Neutrophil (primary cell): ENCODE measurements around the gene LHFPL5.
A peak's percentile ranks its signal among the peaks of the same experiment; 100 is the strongest.

Experiments used
- H3K27ac ChIP-seq: fragments of 200-600 bp; sonication (generic); 2 replicates; pipeline ENCODE4 v1.5.1; 2016; ENCODE audit warnings: mild to moderate bottlenecking, moderate library complexity
- H3K27me3 ChIP-seq: fragments of 200-600 bp; sonication (generic); 2 replicates; pipeline ENCODE4 v1.6.0; 2016; ENCODE audit warnings: mild to moderate bottlenecking
- H3K36me3 ChIP-seq: fragments of 200-600 bp; sonication (generic); 2 replicates; pipeline ENCODE4 v1.5.1; 2017
- H3K4me1 ChIP-seq, 2 experiments: fragments of 200-600 bp in 1 of 2; sonication (generic) in 1 of 2; 1 replicate in 1 of 2; 2 replicates in 1 of 2; pipeline versions ENCODE4 v1.5.1 to v1.6.1; 2013 to 2016; ENCODE audit warnings: low read depth in 1 of 2, low read length in 1 of 2, mild to moderate bottlenecking in 1 of 2, moderate library complexity in 1 of 2; ENCODE audit not compliant: control insufficient read depth in 1 of 2, insufficient read depth in 1 of 2
- H3K4me3 ChIP-seq, 2 experiments: fragments of 200-600 bp in 1 of 2; sonication (generic) in 1 of 2; 1 replicate in 1 of 2; 2 replicates in 1 of 2; pipeline ENCODE4 v1.5.1; 2013 to 2016; ENCODE audit warnings: low read depth in 1 of 2, low read length in 1 of 2, mild to moderate bottlenecking in 1 of 2, moderate library complexity in 1 of 2
- H3K9me3 ChIP-seq: fragments of 200-600 bp; sonication (generic); 2 replicates; pipeline ENCODE4 v1.5.1; 2016
- TF ChIP-seq, protein P1 (sequence below): fragments of 200-600 bp; sonication (generic); IDR thresholded peaks from 2 replicates; pipeline ENCODE4 v1.5.1; 2016; ENCODE audit warnings: antibody characterized with exemption

LHFPL5 gene

DNA sequence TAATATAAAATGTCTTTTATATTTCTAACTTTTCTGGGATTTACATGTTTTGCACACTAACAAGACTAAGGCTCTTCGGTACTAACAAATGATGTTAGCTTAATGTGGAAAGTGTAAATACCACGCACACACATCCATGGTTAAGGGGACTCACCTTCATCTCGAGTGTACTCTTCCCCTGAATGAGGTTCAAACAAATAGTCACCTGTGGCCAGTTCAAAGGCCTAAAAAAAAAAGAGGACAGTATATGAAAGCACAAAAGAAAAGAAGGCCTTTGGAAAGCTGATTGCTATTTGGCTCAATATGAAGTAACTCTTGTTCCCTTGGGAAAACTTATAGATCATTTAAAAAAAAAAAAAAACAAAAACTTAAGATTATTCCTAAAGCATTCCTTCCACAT lies 37.2 kb downstream of the LHFPL5 start:
- peaks cover 81% of the 10 kb centered on the region for H3K36me3 ChIP-seq
- H3K9me3 ChIP-seq, result no peaks in the 10 kb centered on the region
- no peak overlapping the region for H3K4me3 ChIP-seq
- H3K27me3 ChIP-seq, result no peaks in the 10 kb centered on the region
- H3K4me1 ChIP-seq, result peaks cover 11 to 14% of the 10 kb centered on the region in 2 experiments
- TF ChIP-seq, protein P1, sequence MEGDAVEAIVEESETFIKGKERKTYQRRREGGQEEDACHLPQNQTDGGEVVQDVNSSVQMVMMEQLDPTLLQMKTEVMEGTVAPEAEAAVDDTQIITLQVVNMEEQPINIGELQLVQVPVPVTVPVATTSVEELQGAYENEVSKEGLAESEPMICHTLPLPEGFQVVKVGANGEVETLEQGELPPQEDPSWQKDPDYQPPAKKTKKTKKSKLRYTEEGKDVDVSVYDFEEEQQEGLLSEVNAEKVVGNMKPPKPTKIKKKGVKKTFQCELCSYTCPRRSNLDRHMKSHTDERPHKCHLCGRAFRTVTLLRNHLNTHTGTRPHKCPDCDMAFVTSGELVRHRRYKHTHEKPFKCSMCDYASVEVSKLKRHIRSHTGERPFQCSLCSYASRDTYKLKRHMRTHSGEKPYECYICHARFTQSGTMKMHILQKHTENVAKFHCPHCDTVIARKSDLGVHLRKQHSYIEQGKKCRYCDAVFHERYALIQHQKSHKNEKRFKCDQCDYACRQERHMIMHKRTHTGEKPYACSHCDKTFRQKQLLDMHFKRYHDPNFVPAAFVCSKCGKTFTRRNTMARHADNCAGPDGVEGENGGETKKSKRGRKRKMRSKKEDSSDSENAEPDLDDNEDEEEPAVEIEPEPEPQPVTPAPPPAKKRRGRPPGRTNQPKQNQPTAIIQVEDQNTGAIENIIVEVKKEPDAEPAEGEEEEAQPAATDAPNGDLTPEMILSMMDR, result no peak
- no peak overlapping the region for H3K27ac ChIP-seq

DNA sequence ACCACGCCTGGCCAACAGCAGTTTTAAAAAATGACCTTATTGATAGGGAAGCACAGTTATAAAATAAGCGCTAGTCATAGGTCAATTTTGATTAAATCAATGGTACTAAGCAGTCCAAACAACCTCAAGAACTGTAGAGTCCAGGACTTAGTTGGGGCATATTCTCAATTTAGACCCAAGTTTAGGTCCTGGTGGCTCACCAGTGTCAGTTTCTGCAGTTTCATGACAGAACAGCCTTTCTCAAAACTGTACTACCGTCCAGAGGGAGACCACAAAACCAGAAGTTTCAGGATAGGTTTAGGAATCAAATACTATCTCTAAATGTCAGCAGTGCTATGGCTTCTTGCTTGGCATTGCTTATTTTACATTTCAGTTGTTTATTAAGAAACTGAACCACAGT lies 39.1 kb downstream of the LHFPL5 start:
- TF ChIP-seq, protein P1, result no peak
- Histone ChIP-seq H3K36me3 (peaks cover 71% of the 10 kb centered on the region), H3K4me1 (peaks cover 20 to 24% of the 10 kb centered on the region in 2 experiments), H3K4me3 (no peak overlapping the region), H3K27ac (peak overlapping the region; percentile 58), H3K9me3 (no peaks in the 10 kb centered on the region), H3K27me3 (no peaks in the 10 kb centered on the region)

DNA sequence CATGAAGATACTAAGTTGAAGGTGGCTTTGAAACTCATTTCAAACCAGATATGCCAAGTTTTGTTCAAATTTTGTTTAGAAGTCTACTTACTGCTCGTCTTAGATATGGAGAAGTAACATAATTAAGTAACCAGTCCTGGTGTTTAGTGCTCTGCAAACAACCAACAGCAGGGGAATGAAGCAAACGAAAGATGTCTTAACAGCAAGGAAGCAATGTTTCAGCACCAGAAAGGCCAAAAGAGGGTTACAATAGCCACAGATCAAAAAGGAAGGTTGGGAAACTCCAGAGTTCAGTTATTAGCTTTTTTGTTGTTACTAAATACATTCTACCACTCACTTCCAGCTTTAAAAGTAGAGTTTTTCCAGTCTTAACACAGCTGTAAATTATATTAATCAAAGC lies 45.1 kb downstream of the LHFPL5 start:
- peak overlapping the region; percentile 84 for H3K27ac ChIP-seq
- H3K27me3 ChIP-seq, result no peaks in the 10 kb centered on the region
- peaks cover 68 to 70% of the 10 kb centered on the region in 2 experiments for H3K4me1 ChIP-seq
- peak overlapping the region; percentile 27 to 45 for H3K4me3 ChIP-seq
- H3K9me3 ChIP-seq, result no peaks in the 10 kb centered on the region
- peaks cover 56% of the 10 kb centered on the region for H3K36me3 ChIP-seq
- TF ChIP-seq, protein P1, result no peak

DNA sequence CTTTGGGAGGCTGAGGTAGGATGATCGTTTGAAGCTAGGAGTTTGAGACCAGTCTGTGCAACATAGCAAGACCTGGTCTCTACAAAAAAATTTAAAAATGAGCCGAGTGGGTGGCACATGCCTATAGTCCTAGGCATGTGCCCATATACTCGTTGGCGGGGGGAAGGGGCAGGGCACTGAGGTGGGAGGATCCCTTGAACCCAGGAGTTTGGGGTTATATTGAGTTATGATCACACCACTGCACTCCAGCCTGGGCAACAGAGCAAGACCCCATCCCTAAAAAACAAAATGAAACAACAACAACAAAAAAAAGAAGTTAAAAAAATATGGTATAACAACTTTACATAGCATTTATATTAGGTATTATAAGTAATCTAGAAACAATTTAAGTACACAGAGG lies 47.8 kb downstream of the LHFPL5 start:
- H3K4me3 ChIP-seq, result no peak overlapping the region
- H3K36me3 ChIP-seq, result peaks cover 64% of the 10 kb centered on the region
- peak overlapping the region; percentile 84 for H3K27ac ChIP-seq
- no peaks in the 10 kb centered on the region for H3K27me3 ChIP-seq
- H3K9me3 ChIP-seq, result no peaks in the 10 kb centered on the region
- TF ChIP-seq, protein P1, result no peak
- H3K4me1 ChIP-seq, result peaks cover 58 to 61% of the 10 kb centered on the region in 2 experiments

DNA sequence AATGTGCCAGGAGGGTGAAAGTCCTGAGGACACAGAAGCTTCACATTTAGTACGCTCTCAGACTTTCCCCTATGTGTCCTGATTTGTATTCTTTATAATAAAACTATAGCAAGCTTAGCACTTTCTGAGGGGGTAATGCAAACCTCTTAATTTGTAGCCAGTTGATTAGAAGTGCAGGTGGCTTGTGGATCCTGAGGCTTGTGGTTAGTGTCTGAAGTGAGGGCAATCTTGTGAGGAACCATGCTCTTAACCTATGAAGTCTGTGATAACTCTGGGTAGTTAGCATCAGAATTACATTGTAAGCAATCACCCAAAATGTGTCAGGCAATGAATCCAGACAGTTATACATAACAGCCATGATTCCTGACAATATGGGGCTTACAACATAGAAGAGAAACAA lies 51.1 kb downstream of the LHFPL5 start:
- TF ChIP-seq, protein P1, result no peak
- Histone ChIP-seq H3K27ac (peak overlapping the region; percentile 7), H3K4me3 (no peak overlapping the region), H3K27me3 (no peaks in the 10 kb centered on the region), H3K9me3 (no peaks in the 10 kb centered on the region), H3K4me1 (peaks cover 27 to 30% of the 10 kb centered on the region in 2 experiments), H3K36me3 (peaks cover 85% of the 10 kb centered on the region)

DNA sequence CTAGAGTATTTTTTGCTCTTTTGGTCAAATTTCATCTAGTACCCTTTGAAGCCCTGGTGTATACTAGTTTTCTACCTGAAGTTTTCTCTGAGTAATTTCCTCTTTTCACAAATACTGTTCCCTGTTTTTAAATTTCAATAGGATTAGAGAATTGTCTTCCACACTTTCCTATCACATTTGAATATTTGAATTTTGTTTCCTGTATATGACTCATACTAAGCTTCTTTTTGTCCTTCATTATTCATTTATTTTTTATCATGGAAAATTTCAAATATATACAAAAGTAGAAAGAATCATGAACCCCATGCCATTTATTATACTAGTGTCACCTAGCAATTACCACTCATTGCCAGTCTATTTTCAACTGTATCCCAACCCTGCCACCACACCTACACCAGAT lies 52.7 kb downstream of the LHFPL5 start:
- Histone ChIP-seq H3K4me1 (peaks cover 11 to 14% of the 10 kb centered on the region in 2 experiments), H3K36me3 (peaks cover 88% of the 10 kb centered on the region), H3K9me3 (no peaks in the 10 kb centered on the region), H3K27me3 (no peaks in the 10 kb centered on the region), H3K4me3 (no peak overlapping the region), H3K27ac (no peak overlapping the region)
- TF ChIP-seq, protein P1, result no peak
